GM23338 (cell line): ENCODE measurements around the gene PMIS2. TPM values are rescaled to one million over a fixed set of nuclear protein-coding genes. Genes with fewer than 3 reads are reported as not detected.
A peak's percentile ranks its signal among the peaks of the same experiment; 100 is the strongest.

Experiments
- ATAC-seq: fragments of 200-7000 bp; cut with Tn5 transposase; 3 replicates; pipeline ENCODE4 v1.9.1; 2020
- DNase-seq: peaks from one replicate; pipeline ENCODE4 v3.0.0-alpha.2; 2015; ENCODE audit warnings: low spot score
- H2AFZ ChIP-seq: fragments of 200-600 bp; sonication (generic); 2 replicates; pipeline ENCODE4 v1.8.0; 2016; ENCODE audit warnings: antibody characterized with exemption, mild to moderate bottlenecking, moderate library complexity
- H3F3A ChIP-seq: fragments of 200-600 bp; sonication (generic); replicated peaks from 2 replicates; pipeline ENCODE4 v1.8.0; 2017; ENCODE audit warnings: antibody characterized with exemption, mixed run types, low read depth
- H3K27ac ChIP-seq: fragments of 200-600 bp; sonication (generic); 2 replicates; pipeline ENCODE4 v1.6.1; 2016; ENCODE audit warnings: low read depth
- H3K27me3 ChIP-seq: fragments of 200-600 bp; sonication (generic); 2 replicates; pipeline ENCODE4 v1.8.0; 2016; ENCODE audit warnings: mild to moderate bottlenecking, mixed run types, moderate library complexity; ENCODE audit not compliant: insufficient read depth
- H3K36me3 ChIP-seq: fragments of 200-600 bp; sonication (generic); 2 replicates; pipeline ENCODE4 v1.8.0; 2016; ENCODE audit warnings: mild to moderate bottlenecking; ENCODE audit not compliant: insufficient read depth
- H3K4me1 ChIP-seq: fragments of 200-600 bp; sonication (generic); 2 replicates; pipeline ENCODE4 v1.8.0; 2016; ENCODE audit warnings: mild to moderate bottlenecking, moderate library complexity; ENCODE audit not compliant: insufficient read depth
- H3K4me2 ChIP-seq: fragments of 200-600 bp; sonication (generic); 2 replicates; pipeline ENCODE4 v1.7.1; 2017; ENCODE audit warnings: mixed run types
- H3K4me3 ChIP-seq: fragments of 200-600 bp; sonication (generic); 2 replicates; pipeline ENCODE4 v1.6.1; 2016; ENCODE audit warnings: mixed run types
- H3K79me2 ChIP-seq: fragments of 200-600 bp; sonication (generic); replicated peaks from 2 replicates; pipeline ENCODE4 v1.8.0; 2017; ENCODE audit warnings: mild to moderate bottlenecking; ENCODE audit not compliant: insufficient read depth
- H3K9me2 ChIP-seq: fragments of 200-600 bp; sonication (generic); 2 replicates; pipeline ENCODE4 v1.8.0; 2017; ENCODE audit not compliant: insufficient read depth
- H4K20me1 ChIP-seq: fragments of 200-600 bp; sonication (generic); replicated peaks from 2 replicates; pipeline ENCODE4 v1.8.0; 2017; ENCODE audit warnings: mild to moderate bottlenecking; ENCODE audit not compliant: insufficient read depth
- H3K27ac Mint-ChIP-seq: 2 replicates; pipeline ENCODE4 v1.8.0; 2020; ENCODE audit warnings: inconsistent platforms, mild to moderate bottlenecking, moderate library complexity, mixed read lengths
- H3K27me3 Mint-ChIP-seq: 3 replicates; pipeline ENCODE4 v1.8.0; 2022; ENCODE audit warnings: low read depth, mild to moderate bottlenecking, moderate library complexity, mixed read lengths, inconsistent platforms; ENCODE audit not compliant: insufficient read depth, poor library complexity
- H3K36me3 Mint-ChIP-seq: 3 replicates; pipeline ENCODE4 v1.8.0; 2021; ENCODE audit warnings: low read depth, mild to moderate bottlenecking, inconsistent platforms, moderate library complexity, mixed read lengths
- H3K4me1 Mint-ChIP-seq: 3 replicates; pipeline ENCODE4 v1.8.0; 2020; ENCODE audit warnings: mild to moderate bottlenecking, inconsistent platforms, mixed read lengths
- H3K4me3 Mint-ChIP-seq: 3 replicates; pipeline ENCODE4 v1.8.0; 2021; ENCODE audit warnings: moderate library complexity, mild to moderate bottlenecking, inconsistent platforms, mixed read lengths
- H3K9me3 Mint-ChIP-seq: 3 replicates; pipeline ENCODE4 v1.8.0; 2020; ENCODE audit warnings: moderate library complexity, mild to moderate bottlenecking, inconsistent platforms, mixed read lengths
- EZH2 ChIP-seq: fragments of 200-600 bp; sonication (generic); IDR thresholded peaks from one replicate; pipeline ENCODE4 v1.8.0; 2017; ENCODE audit warnings: antibody characterized with exemption, mild to moderate bottlenecking, low read depth; ENCODE audit not compliant: unreplicated experiment
- EZH2phosphoT487 ChIP-seq: fragments of 200-600 bp; sonication (generic); IDR thresholded peaks from one replicate; pipeline ENCODE4 v1.8.1; 2018; ENCODE audit warnings: antibody characterized with exemption; ENCODE audit not compliant: unreplicated experiment
- NANOG ChIP-seq: IDR thresholded peaks from 2 replicates; pipeline ENCODE4 v1.6.1; 2016; ENCODE audit warnings: antibody characterized with exemption, borderline replicate concordance
- STAT1 ChIP-seq: IDR thresholded peaks from one replicate; pipeline ENCODE4 v1.6.1; 2016; ENCODE audit warnings: antibody characterized with exemption; ENCODE audit not compliant: unreplicated experiment
- ZNF114 ChIP-seq: fragments of 250-450 bp; sonication (Bioruptor Pico); IDR thresholded peaks from 2 replicates; pipeline ENCODE4 v1.5.0; 2020; ENCODE audit warnings: mild to moderate bottlenecking, moderate library complexity
- polyA plus RNA-seq: library from polyadenylated mRNA; unstranded; fragments of >200 nt; fragmentation: Nextera tagmentation; extraction: Ambion mirVana; gene quantifications from 2 replicates; pipeline ENCODE4 v1.2.1, GENCODE V29; 2016
- total RNA-seq: library from RNA; depleted of rRNA; stranded (reverse); fragments of >200 nt; shearing (Covaris generic); gene quantifications from 2 replicates; pipeline ENCODE4 v1.2.3, GENCODE V29; 2014
- TF ChIP-seq, protein P1 (sequence below), 2 experiments: fragments of 200-600 bp in 1 of 2; sonication (generic) in 1 of 2; conservative IDR thresholded peaks; 2 replicates each; pipeline versions ENCODE4 v1.5.1 to v1.6.1; 2016 to 2017; ENCODE audit warnings: antibody characterized with exemption in 2 of 2, low read depth in 2 of 2, mild to moderate bottlenecking in 2 of 2, moderate library complexity in 1 of 2
- TF ChIP-seq, protein P2 (sequence below): IDR thresholded peaks from one replicate; pipeline ENCODE4 v1.6.1; 2018; ENCODE audit warnings: antibody characterized with exemption; ENCODE audit not compliant: unreplicated experiment

PMIS2 gene
- total and polyA plus RNA-seq, 2 experiments from 2014 or later, result not detected

DNA sequence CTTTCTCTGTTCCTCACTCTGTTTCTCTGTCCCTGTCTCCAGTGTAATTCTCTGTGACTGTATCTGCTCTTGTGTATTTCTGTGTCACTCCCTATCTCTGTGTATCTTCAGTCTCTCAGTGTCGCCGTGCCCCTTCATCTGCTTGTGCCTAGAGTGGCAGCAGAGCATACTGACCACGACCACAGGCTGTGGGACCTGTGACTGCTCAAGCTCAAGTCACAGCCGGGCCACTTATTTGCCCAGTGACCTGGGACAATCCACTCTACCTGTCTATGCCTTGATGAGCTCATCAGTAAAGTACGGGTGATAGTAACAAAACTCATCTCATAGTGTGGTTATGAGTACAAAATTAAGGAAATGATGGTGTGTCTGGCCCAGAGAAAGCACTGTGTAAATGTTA is 31.9 kb upstream of the PMIS2 start (continued):
- no peak for TF ChIP-seq STAT1

DNA sequence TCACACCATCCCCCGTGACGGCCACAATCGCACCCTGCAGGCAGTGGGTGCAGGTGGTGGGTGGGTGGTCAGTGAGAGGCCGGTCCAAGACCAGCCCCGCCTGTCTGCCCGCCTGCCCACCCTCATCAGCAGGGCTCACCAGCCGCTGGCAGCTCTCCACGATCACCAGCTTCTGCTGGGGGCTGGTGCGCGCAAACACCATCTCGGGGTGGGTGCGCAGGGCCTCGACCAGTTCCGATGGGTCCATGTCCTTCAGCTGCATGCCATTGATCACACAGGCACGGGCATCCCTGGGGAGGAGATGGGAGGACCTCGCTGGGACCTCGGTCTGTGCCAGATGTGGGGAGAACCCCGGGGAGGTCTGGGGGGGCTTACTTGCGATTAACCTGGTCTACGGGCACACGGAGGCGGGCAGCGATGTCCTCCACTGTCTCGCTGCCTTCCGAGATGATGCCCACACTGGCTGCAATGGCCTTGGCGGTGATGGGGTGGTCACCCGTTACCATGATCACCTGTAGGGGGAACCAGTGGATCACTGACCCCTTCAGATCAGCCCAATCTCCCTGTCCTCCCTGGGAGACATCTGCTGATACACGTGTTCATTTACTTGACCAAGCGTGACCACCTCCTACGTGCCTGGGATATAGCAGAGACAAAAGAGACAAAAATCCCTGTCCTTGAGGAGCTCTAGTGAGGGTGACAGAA is 30.5 kb upstream of the PMIS2 start:
- H3K9me2 ChIP-seq, result no peaks in the 10 kb centered on the region
- H2AFZ ChIP-seq, result no peak overlapping the region
- DNase-seq (peak; percentile 84), ATAC-seq (peak; percentile 18)
- peaks cover 7% of the 10 kb centered on the region for H3K36me3 Mint-ChIP-seq
- H3K4me2 ChIP-seq, result no peak overlapping the region
- H3K9me3 Mint-ChIP-seq, result no peaks in the 10 kb centered on the region; the same call in 1 of the 3 replicates
- H3K4me3 ChIP-seq, result no peak overlapping the region
- H3F3A ChIP-seq, result peaks cover 11% of the 10 kb centered on the region; the same call in 1 of the 2 replicates
- H3K27ac ChIP-seq, result no peak overlapping the region
- H3K27me3 ChIP-seq, result peaks cover 10% of the 10 kb centered on the region
- peaks cover 10% of the 10 kb centered on the region for H3K4me1 Mint-ChIP-seq
- peaks cover 24% of the 10 kb centered on the region for H3K27me3 Mint-ChIP-seq
- no peak overlapping the region for H3K27ac Mint-ChIP-seq
- peak overlapping the region; percentile 12; the same call in 1 of the 3 replicates for H3K4me3 Mint-ChIP-seq
- TF ChIP-seq EZH2phosphoT487, result no peak
- TF ChIP-seq, protein P1, sequence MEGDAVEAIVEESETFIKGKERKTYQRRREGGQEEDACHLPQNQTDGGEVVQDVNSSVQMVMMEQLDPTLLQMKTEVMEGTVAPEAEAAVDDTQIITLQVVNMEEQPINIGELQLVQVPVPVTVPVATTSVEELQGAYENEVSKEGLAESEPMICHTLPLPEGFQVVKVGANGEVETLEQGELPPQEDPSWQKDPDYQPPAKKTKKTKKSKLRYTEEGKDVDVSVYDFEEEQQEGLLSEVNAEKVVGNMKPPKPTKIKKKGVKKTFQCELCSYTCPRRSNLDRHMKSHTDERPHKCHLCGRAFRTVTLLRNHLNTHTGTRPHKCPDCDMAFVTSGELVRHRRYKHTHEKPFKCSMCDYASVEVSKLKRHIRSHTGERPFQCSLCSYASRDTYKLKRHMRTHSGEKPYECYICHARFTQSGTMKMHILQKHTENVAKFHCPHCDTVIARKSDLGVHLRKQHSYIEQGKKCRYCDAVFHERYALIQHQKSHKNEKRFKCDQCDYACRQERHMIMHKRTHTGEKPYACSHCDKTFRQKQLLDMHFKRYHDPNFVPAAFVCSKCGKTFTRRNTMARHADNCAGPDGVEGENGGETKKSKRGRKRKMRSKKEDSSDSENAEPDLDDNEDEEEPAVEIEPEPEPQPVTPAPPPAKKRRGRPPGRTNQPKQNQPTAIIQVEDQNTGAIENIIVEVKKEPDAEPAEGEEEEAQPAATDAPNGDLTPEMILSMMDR (conservative IDR thresholded peaks at IDR 0.05; ENCODE audit: low read depth in 2 of 2), result peak; percentile 53 to 94
- H3K36me3 ChIP-seq, result no peaks in the 10 kb centered on the region
- no peaks in the 10 kb centered on the region for H3K79me2 ChIP-seq
- peaks cover 8% of the 10 kb centered on the region; the same call in 1 of the 2 replicates for H3K4me1 ChIP-seq
- H4K20me1 ChIP-seq, result no peaks in the 10 kb centered on the region

DNA sequence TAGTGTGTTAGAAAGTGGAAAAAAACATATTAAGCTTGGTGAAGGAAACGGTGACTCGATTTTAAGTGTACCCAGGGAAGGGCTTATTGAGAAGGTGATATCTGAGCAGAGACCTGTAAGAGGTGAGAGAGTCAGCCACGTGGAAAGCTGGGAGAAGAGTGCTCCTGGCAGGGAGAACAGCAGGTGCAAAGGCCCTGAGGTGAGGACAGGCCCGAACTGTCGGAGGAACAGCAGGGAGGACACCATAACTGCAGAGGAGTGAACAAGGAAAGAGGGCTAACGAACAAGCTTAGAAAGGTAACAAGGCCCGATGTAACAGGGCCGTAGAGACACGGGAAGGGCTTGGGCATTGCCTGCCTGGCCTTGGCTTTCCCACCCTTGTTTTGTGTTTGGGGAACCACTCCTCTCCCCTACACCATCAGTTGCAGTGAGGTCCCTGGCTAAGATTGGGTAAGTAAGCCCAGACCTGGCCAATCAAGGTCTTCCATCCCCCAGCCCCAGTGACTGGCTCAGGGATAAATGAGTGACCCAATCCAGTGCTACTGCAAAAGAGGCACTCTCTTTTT is 29.9 kb upstream of the PMIS2 start:
- no peak overlapping the region for H2AFZ ChIP-seq
- Mint-ChIP-seq H3K4me3 (peak overlapping the region; percentile 12; the same call in 1 of the 3 replicates), H3K4me1 (peaks cover 10% of the 10 kb centered on the region), H3K27ac (no peak overlapping the region), H3K36me3 (peaks cover 3% of the 10 kb centered on the region; the same call in 2 of the 3 replicates), H3K27me3 (peaks cover 27% of the 10 kb centered on the region), H3K9me3 (no peaks in the 10 kb centered on the region; the same call in 1 of the 3 replicates)
- no peak for DNase-seq
- H3K4me3 ChIP-seq, result no peak overlapping the region
- ATAC-seq, result no peak
- H3K4me1 ChIP-seq, result peaks cover 8% of the 10 kb centered on the region; the same call in 1 of the 2 replicates
- no peak overlapping the region for H3K4me2 ChIP-seq
- no peaks in the 10 kb centered on the region for H3K36me3 ChIP-seq
- H3K79me2 ChIP-seq, result no peaks in the 10 kb centered on the region
- no peak overlapping the region for H3K27ac ChIP-seq
- no peaks in the 10 kb centered on the region for H3K9me2 ChIP-seq
- H3F3A ChIP-seq, result peaks cover 11% of the 10 kb centered on the region; the same call in 1 of the 2 replicates
- no peaks in the 10 kb centered on the region for H4K20me1 ChIP-seq
- H3K27me3 ChIP-seq, result peaks cover 10% of the 10 kb centered on the region
- TF ChIP-seq NANOG (no peak), EZH2 (no peak), ZNF114 (CRISPR knock-in tag) (no peak), STAT1 (no peak)
- TF ChIP-seq, protein P2, sequence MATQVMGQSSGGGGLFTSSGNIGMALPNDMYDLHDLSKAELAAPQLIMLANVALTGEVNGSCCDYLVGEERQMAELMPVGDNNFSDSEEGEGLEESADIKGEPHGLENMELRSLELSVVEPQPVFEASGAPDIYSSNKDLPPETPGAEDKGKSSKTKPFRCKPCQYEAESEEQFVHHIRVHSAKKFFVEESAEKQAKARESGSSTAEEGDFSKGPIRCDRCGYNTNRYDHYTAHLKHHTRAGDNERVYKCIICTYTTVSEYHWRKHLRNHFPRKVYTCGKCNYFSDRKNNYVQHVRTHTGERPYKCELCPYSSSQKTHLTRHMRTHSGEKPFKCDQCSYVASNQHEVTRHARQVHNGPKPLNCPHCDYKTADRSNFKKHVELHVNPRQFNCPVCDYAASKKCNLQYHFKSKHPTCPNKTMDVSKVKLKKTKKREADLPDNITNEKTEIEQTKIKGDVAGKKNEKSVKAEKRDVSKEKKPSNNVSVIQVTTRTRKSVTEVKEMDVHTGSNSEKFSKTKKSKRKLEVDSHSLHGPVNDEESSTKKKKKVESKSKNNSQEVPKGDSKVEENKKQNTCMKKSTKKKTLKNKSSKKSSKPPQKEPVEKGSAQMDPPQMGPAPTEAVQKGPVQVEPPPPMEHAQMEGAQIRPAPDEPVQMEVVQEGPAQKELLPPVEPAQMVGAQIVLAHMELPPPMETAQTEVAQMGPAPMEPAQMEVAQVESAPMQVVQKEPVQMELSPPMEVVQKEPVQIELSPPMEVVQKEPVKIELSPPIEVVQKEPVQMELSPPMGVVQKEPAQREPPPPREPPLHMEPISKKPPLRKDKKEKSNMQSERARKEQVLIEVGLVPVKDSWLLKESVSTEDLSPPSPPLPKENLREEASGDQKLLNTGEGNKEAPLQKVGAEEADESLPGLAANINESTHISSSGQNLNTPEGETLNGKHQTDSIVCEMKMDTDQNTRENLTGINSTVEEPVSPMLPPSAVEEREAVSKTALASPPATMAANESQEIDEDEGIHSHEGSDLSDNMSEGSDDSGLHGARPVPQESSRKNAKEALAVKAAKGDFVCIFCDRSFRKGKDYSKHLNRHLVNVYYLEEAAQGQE, result no peak
- TF ChIP-seq, protein P1 (conservative IDR thresholded peaks at IDR 0.05; ENCODE audit: low read depth in 2 of 2), result no peak
